Suprapubic skin (tissue), 4 donors: ENCODE data around the gene ACER3. TPM values are rescaled to one million over a fixed set of nuclear protein-coding genes. Genes with fewer than 3 reads are reported as not detected.

Source experiments
- DNase-seq, 2 donors: peaks; one replicate each; pipeline ENCODE4 v3.0.0-alpha.2; 2019; ENCODE audit warnings: low spot score in 2 of 2
- H3K27ac ChIP-seq: fragments of 200-600 bp; sonication (generic); one replicate; pipeline ENCODE4 v1.5.1; 2019
- H3K27me3 ChIP-seq: fragments of 200-600 bp; sonication (generic); one replicate; pipeline ENCODE4 v1.5.1; 2019
- H3K36me3 ChIP-seq: fragments of 200-600 bp; sonication (generic); one replicate; pipeline ENCODE4 v1.5.1; 2019
- H3K4me1 ChIP-seq: fragments of 200-600 bp; sonication (generic); one replicate; pipeline ENCODE4 v1.5.1; 2019
- H3K4me3 ChIP-seq: fragments of 200-600 bp; sonication (generic); one replicate; pipeline ENCODE4 v1.5.1; 2019; ENCODE audit warnings: mild to moderate bottlenecking
- H3K9me3 ChIP-seq: fragments of 200-600 bp; sonication (generic); one replicate; pipeline ENCODE4 v1.5.1; 2019
- CTCF ChIP-seq, 2 donors: fragments of 200-600 bp in 1 of 2; fragments of 450-650 bp in 1 of 2; sonication (generic) in 1 of 2; IDR thresholded peaks; one replicate each; pipeline ENCODE4 v1.5.1; 2016 to 2019; ENCODE audit warnings: antibody characterized with exemption in 2 of 2, mild to moderate bottlenecking in 1 of 2, moderate library complexity in 1 of 2
- EP300 ChIP-seq: sonication (generic); formaldehyde crosslinking; IDR thresholded peaks from one replicate; pipeline ENCODE4 v1.6.1; 2017; ENCODE audit warnings: antibody characterized with exemption
- POLR2A ChIP-seq, 2 donors: fragments of 450-650 bp; IDR thresholded peaks; one replicate each; pipeline ENCODE4 v1.6.1; 2017; ENCODE audit warnings: antibody characterized with exemption in 2 of 2, mild to moderate bottlenecking in 2 of 2, moderate library complexity in 2 of 2
- POLR2AphosphoS5 ChIP-seq, 3 donors: sonication (generic); formaldehyde crosslinking; IDR thresholded peaks; one replicate each; pipeline ENCODE4 v1.6.1; 2017; ENCODE audit warnings: antibody characterized with exemption in 3 of 3
- WGBS: methylation state at CpG from one replicate; pipeline ENCODE4 v1.1.5; 2018; 5-methylcytosine and 5-hydroxymethylcytosine counted together
- total RNA-seq, 4 donors: library from RNA; depleted of rRNA; stranded (reverse); fragments of >200 nt; gene quantifications; one replicate each; pipeline ENCODE4 v1.1.0, GENCODE V29; 2016

The ACER3 gene
- total RNA-seq, 4 donors from 2014 or later: 8.9 to 10.1 (median 9.5) TPM

DNA sequence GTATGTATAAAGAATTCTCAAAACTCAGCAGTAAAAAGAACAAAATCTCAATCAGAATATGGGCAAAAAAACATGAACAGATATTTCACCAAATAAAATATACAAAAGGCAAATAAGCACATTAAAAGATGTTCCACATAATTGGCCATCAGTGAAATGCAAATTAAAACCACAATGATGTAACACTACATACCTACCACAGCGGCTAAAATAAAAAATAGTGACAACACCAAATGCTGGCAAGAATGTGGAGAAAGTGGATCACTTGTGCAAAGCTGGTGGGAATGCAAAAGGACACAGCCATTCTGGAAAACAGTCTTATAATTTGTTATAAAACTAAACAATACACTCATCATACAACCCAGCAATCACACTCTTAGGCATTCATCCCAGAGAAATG lies 38.3 kb upstream of the ACER3 start:
- DNase-seq: no peak
- TF ChIP-seq CTCF (IDR thresholded peaks at IDR 0.05): no peak
- no peak for TF ChIP-seq POLR2AphosphoS5 (IDR thresholded peaks at IDR 0.05)
- TF ChIP-seq POLR2A (IDR thresholded peaks at IDR 0.05): no peak
- Histone ChIP-seq H3K36me3 (no peaks in the 10 kb centered on the region), H3K27ac (no peak overlapping the region), H3K4me1 (peaks cover 28% of the 10 kb centered on the region), H3K27me3 (no peaks in the 10 kb centered on the region), H3K9me3 (no peaks in the 10 kb centered on the region), H3K4me3 (no peak overlapping the region)
- WGBS: 61% methylated on average over 1 of the region's 1 CpG

DNA sequence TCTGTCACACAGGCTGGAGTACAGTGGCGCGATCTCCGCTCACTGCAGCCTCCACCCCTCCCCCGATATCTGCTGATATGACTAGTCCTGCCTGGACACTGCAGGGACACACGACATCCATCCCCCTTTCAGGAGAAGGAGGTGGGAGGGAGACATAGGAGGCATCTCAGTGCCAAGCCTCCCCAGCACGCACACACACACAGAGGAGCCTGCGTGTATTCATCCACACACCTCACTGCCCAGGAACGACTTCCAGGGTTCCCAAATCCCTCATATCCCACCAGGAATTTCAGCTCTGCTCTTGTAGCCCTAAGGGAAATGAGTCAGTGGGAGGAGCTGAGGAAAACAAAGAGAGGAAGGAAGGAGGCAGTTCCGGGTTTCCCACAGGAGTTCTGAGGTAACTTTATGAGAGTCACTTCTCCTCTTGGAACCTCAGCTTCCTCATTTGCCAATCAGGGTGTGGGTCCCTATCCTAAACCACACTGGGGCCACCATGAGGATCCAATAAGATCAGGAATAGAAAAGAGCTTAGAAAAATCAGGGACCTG lies 37.2 kb upstream of the ACER3 start:
- H3K27ac ChIP-seq: no peak overlapping the region
- H3K4me1 ChIP-seq: peaks cover 28% of the 10 kb centered on the region
- peak in 1 of 2 donors; percentile 70 for DNase-seq
- no peaks in the 10 kb centered on the region for H3K9me3 ChIP-seq
- 42% methylated on average over 9 of the region's 9 CpGs for WGBS
- H3K36me3 ChIP-seq: no peaks in the 10 kb centered on the region
- TF ChIP-seq POLR2AphosphoS5 (IDR thresholded peaks at IDR 0.05) (peak in 1 of 3 donors; percentile 21), CTCF (IDR thresholded peaks at IDR 0.05) (no peak), POLR2A (IDR thresholded peaks at IDR 0.05) (no peak), EP300 (no peak)
- H3K27me3 ChIP-seq: no peaks in the 10 kb centered on the region
- no peak overlapping the region for H3K4me3 ChIP-seq

DNA sequence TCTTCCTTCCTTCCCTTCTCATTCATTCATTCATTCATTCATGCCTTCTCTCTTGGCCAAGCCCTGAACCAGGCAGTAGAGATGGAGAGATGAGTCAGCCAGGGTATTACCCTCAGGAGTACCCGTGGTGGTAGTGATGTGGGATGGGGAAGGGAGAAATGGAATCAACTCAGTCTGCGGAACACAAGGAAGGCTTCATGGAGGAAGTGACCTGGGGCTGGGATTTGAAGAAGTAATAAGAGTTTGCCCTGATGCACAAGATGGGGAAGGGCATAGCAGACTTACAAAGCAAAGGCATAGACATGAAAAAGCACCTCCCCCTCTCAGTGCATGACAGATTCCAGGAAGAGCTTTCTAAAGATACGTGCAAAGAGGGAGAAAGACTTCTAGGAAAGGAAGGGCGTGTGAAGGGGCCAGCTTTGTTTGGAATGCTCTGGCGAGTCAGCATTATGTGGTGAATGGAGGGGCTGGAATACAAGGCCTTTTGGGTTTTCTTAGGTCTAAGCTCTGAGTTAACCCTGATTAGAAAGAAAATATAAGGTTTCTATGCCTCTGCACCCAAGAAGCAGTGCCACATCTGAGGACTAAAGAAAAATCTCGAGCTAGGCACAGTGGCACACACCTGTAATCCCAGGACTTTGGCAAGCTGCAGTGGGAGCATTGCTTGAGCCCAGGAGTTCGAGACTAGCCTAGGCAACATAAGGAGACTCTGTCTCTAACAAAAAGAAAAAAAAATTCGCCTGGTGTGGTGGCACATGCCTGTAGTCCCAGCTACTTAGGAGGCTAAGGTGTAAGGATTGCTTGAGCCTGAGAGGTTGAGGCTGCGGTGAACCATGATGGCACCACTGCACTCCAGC lies 36.4 kb upstream of the ACER3 start:
- H3K27ac ChIP-seq: no peak overlapping the region
- no peak overlapping the region for H3K4me3 ChIP-seq
- H3K27me3 ChIP-seq: no peaks in the 10 kb centered on the region
- no peaks in the 10 kb centered on the region for H3K36me3 ChIP-seq
- no peak for DNase-seq
- TF ChIP-seq EP300: no peak
- TF ChIP-seq POLR2AphosphoS5 (IDR thresholded peaks at IDR 0.05): no peak
- no peak for TF ChIP-seq CTCF (IDR thresholded peaks at IDR 0.05)
- no peak for TF ChIP-seq POLR2A (IDR thresholded peaks at IDR 0.05)
- no peaks in the 10 kb centered on the region for H3K9me3 ChIP-seq
- peaks cover 28% of the 10 kb centered on the region for H3K4me1 ChIP-seq
- 46% methylated on average over 9 of the region's 9 CpGs for WGBS

DNA sequence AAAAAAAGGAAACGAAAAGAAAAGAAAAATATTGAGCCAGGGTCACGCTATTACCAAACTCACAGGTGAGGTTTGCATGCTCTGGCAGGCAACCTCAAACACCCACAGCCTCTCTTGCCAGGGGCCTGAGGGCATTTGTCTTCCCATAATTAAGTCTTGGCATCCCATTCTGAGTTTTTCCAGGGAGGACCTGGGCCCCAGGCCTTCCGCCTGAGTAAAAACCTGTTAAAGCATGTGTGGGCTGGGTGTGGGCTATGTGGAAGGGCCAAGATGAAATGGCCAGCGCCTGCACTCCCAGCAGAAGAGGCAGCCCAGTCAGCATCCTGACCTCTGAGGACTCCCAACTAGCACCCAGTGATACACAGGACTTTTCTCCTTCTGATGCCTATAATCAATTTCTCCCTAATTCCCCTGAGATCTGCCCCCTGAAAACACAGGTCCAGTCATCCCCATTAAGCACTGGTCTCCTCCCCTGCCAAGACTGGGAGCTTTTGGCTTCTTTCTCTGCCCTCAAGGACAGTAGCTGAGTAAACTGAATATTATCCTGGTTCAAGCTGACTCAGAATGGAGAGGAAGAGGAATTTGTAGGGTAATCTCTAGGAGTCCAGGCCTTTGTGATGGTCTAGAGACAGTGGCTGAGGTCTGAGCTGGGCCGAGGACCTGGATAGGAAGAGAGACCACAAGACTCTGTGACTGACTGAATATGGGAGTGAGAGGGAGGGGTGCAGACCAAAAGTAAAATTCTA lies 35.6 kb upstream of the ACER3 start:
- Histone ChIP-seq H3K4me1 (peaks cover 28% of the 10 kb centered on the region), H3K27ac (peak overlapping the region; percentile 54), H3K4me3 (no peak overlapping the region), H3K9me3 (no peaks in the 10 kb centered on the region), H3K27me3 (no peaks in the 10 kb centered on the region), H3K36me3 (no peaks in the 10 kb centered on the region)
- WGBS: 53% methylated on average over 5 of the region's 5 CpGs
- DNase-seq: no peak
- no peak for TF ChIP-seq EP300
- no peak for TF ChIP-seq POLR2AphosphoS5 (IDR thresholded peaks at IDR 0.05)
- no peak for TF ChIP-seq POLR2A (IDR thresholded peaks at IDR 0.05)
- no peak for TF ChIP-seq CTCF (IDR thresholded peaks at IDR 0.05)
